Thyroid gland (tissue), 4 donors: Measurements from ENCODE around the gene FAM120A. TPM values are rescaled to one million over a fixed set of nuclear protein-coding genes. Genes with fewer than 3 reads are reported as not detected.

Experiments used
- DNase-seq, 2 donors: peaks; one replicate each; pipeline ENCODE4 v3.0.0-alpha.2; 2019
- H3K27ac ChIP-seq, 3 donors: fragments of 200-600 bp; sonication (generic); 1 replicate in 2 of 3; 2 replicates in 1 of 3; pipeline ENCODE4 v1.5.1; 2016 to 2019; ENCODE audit warnings: mild to moderate bottlenecking in 1 of 3, moderate library complexity in 1 of 3
- H3K27me3 ChIP-seq: fragments of 200-600 bp; sonication (generic); one replicate; pipeline ENCODE4 v1.5.1; 2019
- H3K36me3 ChIP-seq, 2 donors: fragments of 200-600 bp; sonication (generic); one replicate each; pipeline ENCODE4 v1.5.1; 2016 to 2019
- H3K4me1 ChIP-seq, 2 donors: fragments of 200-600 bp; sonication (generic); one replicate each; pipeline ENCODE4 v1.5.1; 2017 to 2019
- H3K4me3 ChIP-seq, 3 donors: fragments of 200-600 bp; sonication (generic); replicated peaks in 1 of 3; 1 replicate in 2 of 3; 2 replicates in 1 of 3; pipeline ENCODE4 v1.5.1; 2016; ENCODE audit warnings: mild to moderate bottlenecking in 1 of 3
- H3K9me3 ChIP-seq: fragments of 200-600 bp; sonication (generic); one replicate; pipeline ENCODE4 v1.5.1; 2017
- CTCF ChIP-seq, 6 experiments: fragments of 200-600 bp in 3 of 6; fragments of 450-650 bp in 3 of 6; sonication (generic) in 3 of 6; IDR thresholded peaks; one replicate each; pipeline ENCODE4 v1.5.1; 2016 to 2019; ENCODE audit warnings: antibody characterized with exemption in 6 of 6, mild to moderate bottlenecking in 2 of 6, inconsistent platforms in 1 of 6, moderate library complexity in 1 of 6
- POLR2A ChIP-seq, 2 donors: fragments of 450-650 bp; IDR thresholded peaks; one replicate each; pipeline ENCODE4 v1.6.1; 2017; ENCODE audit warnings: antibody characterized with exemption in 2 of 2, mild to moderate bottlenecking in 2 of 2, moderate library complexity in 1 of 2
- WGBS, 2 donors: methylation state at CpG; one replicate each; pipeline ENCODE4 v1.1.5; 2017; 5-methylcytosine and 5-hydroxymethylcytosine counted together
- intact Hi-C: fragments of 100-400 bp; cut with DNase I; formaldehyde crosslinking; loops from one replicate; pipeline ENCODE4 v1.15.1; 2023
- total RNA-seq, 4 donors: library from RNA; depleted of rRNA; stranded (reverse); fragments of >200 nt; gene quantifications; one replicate each; pipeline ENCODE4 v1.2.3, GENCODE V29; 2016

Gene FAM120A
- total RNA-seq, 4 donors from 2014 or later, result 78.1 to 118 (median 111) TPM

GRCh38 chr9:93456504-93456903, 5.0 kb downstream of the FAM120A start:
- DNase-seq, result no peak
- no peak for TF ChIP-seq CTCF (IDR thresholded peaks at IDR 0.05)
- no peak for TF ChIP-seq POLR2A (IDR thresholded peaks at IDR 0.05)
- Histone ChIP-seq H3K4me1 (peaks cover 41 to 48% of the 10 kb centered on the region in 2 donors), H3K4me3 (no peak overlapping the region), H3K27me3 (no peaks in the 10 kb centered on the region), H3K36me3 (no peaks in the 10 kb centered on the region), H3K27ac (no peak overlapping the region), H3K9me3 (no peaks in the 10 kb centered on the region)
- WGBS, 2 donors, result 88 to 89% methylated on average over 2 of the region's 2 CpGs
- intact Hi-C loops, result loop anchor here (10.0 kb wide), 1 partner anchor 322 kb away; the partner anchor contains the start of gene NINJ1

- H3K4me1 ChIP-seq, result peaks cover 45 to 52% of the 10 kb centered on the region in 2 donors
- no peaks in the 10 kb centered on the region for H3K36me3 ChIP-seq
- DNase-seq, result no peak
- no peaks in the 10 kb centered on the region for H3K9me3 ChIP-seq
- 91 to 98% methylated on average over 1 of the region's 1 CpG for WGBS, 2 donors
- no peaks in the 10 kb centered on the region for H3K27me3 ChIP-seq
- no peak overlapping the region for H3K4me3 ChIP-seq
- no peak for TF ChIP-seq CTCF (IDR thresholded peaks at IDR 0.05)
- intact Hi-C loops, result loop anchor here (10.0 kb wide), 1 partner anchor 322 kb away; the partner anchor contains the start of gene NINJ1
- H3K27ac ChIP-seq, result no peak overlapping the region
Measured at GRCh38 chr9:93457006-93457405, 5.5 kb downstream of the FAM120A start.

DNA sequence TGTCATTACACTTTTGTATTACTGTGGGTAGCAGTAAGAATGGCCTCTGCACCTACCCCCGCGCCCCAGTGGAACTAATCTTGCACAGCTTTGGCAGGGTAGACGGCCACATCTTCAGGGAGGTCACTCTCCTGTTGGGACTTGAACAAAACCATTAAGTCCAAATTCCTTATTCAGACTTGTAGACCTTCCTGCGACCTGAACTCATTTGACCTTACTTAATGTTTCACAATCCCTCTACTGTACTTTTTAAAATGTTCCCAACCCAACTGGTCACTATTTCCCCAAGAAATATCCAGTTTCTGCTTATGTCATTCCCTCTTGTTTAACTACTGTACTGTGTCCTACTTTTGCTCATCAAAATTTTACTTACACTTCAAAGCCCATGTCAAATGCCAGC, 7.2 kb downstream of the FAM120A start:
- intact Hi-C loops, result loop anchor here (10.0 kb wide), 1 partner anchor 324 kb away; the partner anchor contains the start of gene NINJ1
- 76 to 78% methylated on average over 4 of the region's 4 CpGs for WGBS, 2 donors

GRCh38 chr9:93459432-93459847, 8.0 kb downstream of the FAM120A start:
- TF ChIP-seq CTCF (IDR thresholded peaks at IDR 0.05) (no peak), POLR2A (IDR thresholded peaks at IDR 0.05) (no peak)
- intact Hi-C loops, result loop anchor here (10.0 kb wide), 1 partner anchor 325 kb away; the partner anchor contains the start of gene NINJ1
- no peaks in the 10 kb centered on the region for H3K9me3 ChIP-seq
- DNase-seq, result peak; percentile 40 to 59
- H3K27me3 ChIP-seq, result no peaks in the 10 kb centered on the region
- no peak overlapping the region for H3K4me3 ChIP-seq
- H3K36me3 ChIP-seq, result no peaks in the 10 kb centered on the region
- peaks cover 41 to 54% of the 10 kb centered on the region in 2 donors for H3K4me1 ChIP-seq
- peak overlapping the region; percentile 15 to 57 (median 51) for H3K27ac ChIP-seq

More for the DNA sequence above, 7.2 kb downstream of the FAM120A start:
- no peaks in the 10 kb centered on the region for H3K9me3 ChIP-seq
- H3K27ac ChIP-seq, result peak overlapping the region in 1 of 3 donors; percentile 51
- no peak for TF ChIP-seq CTCF (IDR thresholded peaks at IDR 0.05)
- TF ChIP-seq POLR2A (IDR thresholded peaks at IDR 0.05), result no peak
- H3K36me3 ChIP-seq, result no peaks in the 10 kb centered on the region
- H3K27me3 ChIP-seq, result no peaks in the 10 kb centered on the region
- H3K4me1 ChIP-seq, result peaks cover 48 to 58% of the 10 kb centered on the region in 2 donors
- no peak overlapping the region for H3K4me3 ChIP-seq
- DNase-seq, result no peak

GRCh38 chr9:93460689-93461413, 9.4 kb downstream of the FAM120A start:
- intact Hi-C loops, result no loop called here
- Histone ChIP-seq H3K27me3 (no peaks in the 10 kb centered on the region), H3K4me3 (no peak overlapping the region), H3K4me1 (peaks cover 41 to 59% of the 10 kb centered on the region in 2 donors), H3K9me3 (no peaks in the 10 kb centered on the region), H3K36me3 (no peaks in the 10 kb centered on the region), H3K27ac (peak overlapping the region; percentile 4 to 17 (median 12))
- 90 to 94% methylated on average over 3 of the region's 3 CpGs for WGBS, 2 donors
- no peak for DNase-seq
- no peak for TF ChIP-seq POLR2A (IDR thresholded peaks at IDR 0.05)
- no peak for TF ChIP-seq CTCF (IDR thresholded peaks at IDR 0.05)
